GM12801 (cell line): ENCODE data around the gene RAB8A.

Experiments used
- TF ChIP-seq, protein P1 (sequence below): IDR thresholded peaks from one replicate; pipeline ENCODE4 v1.5.1; 2011; ENCODE audit warnings: control low read depth; ENCODE audit not compliant: insufficient read length; ENCODE audit errors: extremely low read depth

Gene RAB8A

DNA sequence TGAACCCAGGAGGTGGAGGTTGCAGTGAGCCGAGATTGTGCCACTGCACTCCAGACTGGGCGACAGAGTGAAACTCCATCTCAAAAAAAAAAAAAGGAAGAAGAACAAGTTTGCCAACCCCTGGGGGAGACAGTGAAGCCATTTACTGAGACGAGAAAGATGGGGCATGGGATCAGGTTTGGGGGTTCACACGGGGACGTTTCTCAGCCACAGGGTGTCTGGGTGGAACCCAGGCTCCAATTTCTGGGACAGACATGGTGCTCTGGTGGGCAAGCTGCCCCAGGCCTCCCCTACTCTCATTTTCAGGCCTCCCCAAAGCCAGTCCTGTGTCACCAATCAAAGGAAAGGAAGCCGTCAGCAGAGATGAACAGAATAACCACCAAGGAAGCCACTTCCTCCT, 45.2 kb downstream of the RAB8A start:
- TF ChIP-seq, protein P1, sequence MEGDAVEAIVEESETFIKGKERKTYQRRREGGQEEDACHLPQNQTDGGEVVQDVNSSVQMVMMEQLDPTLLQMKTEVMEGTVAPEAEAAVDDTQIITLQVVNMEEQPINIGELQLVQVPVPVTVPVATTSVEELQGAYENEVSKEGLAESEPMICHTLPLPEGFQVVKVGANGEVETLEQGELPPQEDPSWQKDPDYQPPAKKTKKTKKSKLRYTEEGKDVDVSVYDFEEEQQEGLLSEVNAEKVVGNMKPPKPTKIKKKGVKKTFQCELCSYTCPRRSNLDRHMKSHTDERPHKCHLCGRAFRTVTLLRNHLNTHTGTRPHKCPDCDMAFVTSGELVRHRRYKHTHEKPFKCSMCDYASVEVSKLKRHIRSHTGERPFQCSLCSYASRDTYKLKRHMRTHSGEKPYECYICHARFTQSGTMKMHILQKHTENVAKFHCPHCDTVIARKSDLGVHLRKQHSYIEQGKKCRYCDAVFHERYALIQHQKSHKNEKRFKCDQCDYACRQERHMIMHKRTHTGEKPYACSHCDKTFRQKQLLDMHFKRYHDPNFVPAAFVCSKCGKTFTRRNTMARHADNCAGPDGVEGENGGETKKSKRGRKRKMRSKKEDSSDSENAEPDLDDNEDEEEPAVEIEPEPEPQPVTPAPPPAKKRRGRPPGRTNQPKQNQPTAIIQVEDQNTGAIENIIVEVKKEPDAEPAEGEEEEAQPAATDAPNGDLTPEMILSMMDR = no peak

DNA sequence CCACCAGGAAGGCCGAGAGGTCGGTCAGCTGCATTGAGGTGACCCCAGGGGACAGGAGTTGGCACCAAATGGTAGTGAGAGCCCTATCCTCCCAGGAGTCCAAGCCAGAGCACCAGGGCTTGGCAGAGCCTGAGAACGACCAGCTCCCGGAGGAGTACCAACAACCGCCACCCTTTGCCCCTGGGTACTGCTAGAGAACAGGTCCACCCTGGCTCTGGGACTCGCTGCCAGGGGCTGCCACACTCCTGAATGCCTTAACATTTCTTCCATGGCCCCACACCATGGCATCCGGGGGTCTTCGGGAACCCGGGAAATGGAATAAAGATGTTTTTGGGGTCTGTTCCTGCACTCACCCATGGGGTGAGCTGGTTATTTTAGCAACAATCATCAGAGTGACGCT, 45.9 kb downstream of the RAB8A start:
- TF ChIP-seq, protein P1 = no peak

DNA sequence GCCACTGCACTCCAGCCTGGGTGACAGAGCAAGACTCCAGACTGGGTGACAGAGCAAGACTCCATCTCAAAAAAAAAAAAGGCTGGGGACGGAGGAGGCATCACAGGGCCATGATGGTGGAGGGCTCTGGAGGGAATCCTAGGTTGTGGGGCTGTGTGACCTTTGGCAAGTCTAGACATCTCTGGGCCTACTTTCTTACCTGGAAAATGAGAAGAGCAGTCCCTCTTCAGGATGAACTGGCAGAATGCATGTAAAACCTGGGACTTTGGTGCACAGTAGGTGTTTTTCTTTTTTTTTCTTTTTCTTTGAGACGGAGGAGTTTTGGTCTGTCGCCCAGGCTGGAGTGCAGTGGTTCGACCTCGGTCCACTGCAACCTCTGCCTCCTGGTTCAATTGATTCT, 48.0 kb downstream of the RAB8A start:
- TF ChIP-seq, protein P1 = no peak

DNA sequence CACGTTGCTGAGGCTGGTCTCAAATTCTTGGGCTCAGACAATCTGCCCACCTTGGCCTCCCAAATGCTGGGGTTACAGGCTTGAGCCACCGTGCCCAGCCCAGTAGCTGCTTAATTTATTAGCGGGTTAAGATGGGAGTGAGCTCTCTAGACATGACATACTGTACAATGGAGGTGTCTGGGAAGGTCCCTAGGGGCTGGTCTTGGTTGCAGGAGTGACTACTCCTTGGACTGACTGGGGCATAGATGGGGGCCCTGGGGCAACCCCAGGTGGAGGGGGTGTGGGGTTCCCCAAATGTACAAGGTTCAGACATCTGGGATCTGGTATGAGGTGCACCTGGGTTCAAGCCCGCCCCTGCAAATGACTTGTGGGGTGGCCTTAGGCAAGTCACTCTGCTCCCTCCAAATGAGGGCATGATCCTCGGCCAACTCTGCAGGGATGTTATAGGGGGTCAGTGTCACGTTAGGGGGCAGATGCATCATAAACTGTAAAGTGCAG, 48.8 kb downstream of the RAB8A start:
- TF ChIP-seq, protein P1 = no peak

DNA sequence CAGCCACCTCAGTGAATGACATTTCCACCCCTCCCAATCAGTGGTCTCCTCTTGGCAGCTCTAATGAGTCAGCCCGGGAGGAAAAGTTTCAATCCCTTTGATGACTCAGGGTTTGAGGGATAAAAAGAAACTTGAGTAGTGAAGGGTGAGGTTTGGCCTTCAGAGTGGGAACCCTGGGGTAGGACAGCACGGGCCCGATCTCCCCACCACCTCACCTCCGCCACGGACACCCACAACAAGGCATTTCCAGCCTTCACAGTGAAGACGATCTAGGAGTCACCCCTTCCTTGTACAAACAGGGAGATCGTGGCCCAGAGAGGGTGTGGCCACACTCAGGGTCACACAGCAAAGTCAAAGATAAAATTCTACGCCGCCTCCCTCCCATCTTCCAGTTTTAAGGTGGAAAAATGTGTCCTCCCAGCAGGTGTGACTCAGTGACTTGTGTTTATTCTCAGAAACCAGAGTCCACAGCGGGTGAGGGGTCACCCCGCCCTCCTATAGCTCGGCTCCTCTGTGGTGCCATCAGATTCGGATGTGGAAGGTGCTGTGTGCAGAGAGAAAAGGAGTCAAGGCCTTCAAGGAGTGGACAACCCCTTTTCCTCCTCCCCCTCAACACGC, 49.4 kb downstream of the RAB8A start:
- TF ChIP-seq, protein P1 = no peak

DNA sequence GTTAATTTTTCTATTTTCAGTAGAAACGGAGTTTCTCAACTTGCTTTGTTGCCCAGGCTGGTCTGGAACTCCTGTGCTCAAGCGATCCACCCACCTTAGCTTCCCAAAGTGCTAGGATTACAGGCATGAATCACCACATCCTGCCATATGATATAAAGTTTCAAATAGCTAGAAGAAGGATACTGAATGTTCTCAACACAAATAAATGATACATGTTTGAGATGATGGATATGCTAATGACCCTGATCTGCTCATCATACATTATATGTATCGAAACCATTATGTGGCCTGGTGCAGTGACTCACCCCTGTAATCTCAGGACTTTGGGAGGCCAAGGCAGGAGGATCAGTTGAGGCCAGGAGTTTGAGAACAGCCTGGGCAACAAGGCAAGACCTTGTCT, 50.2 kb downstream of the RAB8A start:
- TF ChIP-seq, protein P1 = no peak

DNA sequence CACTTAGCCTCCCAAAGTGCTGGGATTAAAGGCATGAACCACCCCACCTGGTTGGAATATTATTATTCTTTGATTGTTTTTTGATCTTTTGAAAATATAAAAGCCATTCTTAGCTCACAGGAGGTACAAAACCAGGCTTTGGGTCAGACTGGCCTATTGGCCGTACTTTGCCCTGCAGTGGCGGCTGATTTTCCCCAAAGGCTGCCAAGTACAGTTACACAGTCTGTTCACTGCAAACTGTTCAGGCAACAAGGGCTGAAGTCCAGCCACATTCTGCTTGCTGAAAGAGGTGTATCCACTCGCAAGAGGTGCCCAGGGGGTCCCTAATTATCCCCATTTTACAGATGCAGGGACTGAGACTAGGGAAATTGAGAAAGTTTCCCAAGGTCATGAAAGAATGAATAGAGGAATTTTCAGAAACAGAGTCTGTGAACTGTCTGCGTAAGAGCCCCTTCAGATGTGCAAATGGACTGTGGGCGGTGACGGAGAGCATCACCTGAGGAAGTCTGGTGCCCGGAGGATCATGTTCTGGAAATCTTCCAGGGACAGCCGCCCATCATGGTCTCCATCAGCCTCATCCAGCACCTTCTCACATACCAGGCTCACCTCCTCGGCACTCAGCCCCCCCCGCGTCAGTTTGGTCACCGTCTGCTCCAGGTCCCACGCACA, 52.7 kb downstream of the RAB8A start:
- TF ChIP-seq, protein P1 = no peak
